Kidney epithelial cell (primary cell): ENCODE results near the gene CCM2L. TPM values are rescaled to one million over a fixed set of nuclear protein-coding genes. Genes with fewer than 3 reads are reported as not detected.

Experiments used
- DNase-seq: peaks from one replicate; pipeline ENCODE4 v3.0.0-alpha.2; 2010; ENCODE audit warnings: low read depth
- H3K27me3 ChIP-seq: 2 replicates; pipeline ENCODE4 v1.6.0; 2011; ENCODE audit warnings: low read length; ENCODE audit not compliant: control insufficient read depth, insufficient read depth
- H3K36me3 ChIP-seq: 2 replicates; pipeline ENCODE4 v1.5.1; 2011; ENCODE audit warnings: low read length; ENCODE audit not compliant: control insufficient read depth, insufficient read depth
- H3K4me3 ChIP-seq: 2 replicates; pipeline ENCODE4 v1.5.1; 2011; ENCODE audit warnings: low read depth, mild to moderate bottlenecking, control low read depth, low read length
- total RNA-seq: library from RNA; depleted of rRNA; stranded (reverse); fragments of >200 nt; gene quantifications from 2 replicates; pipeline ENCODE4 v1.2.3, GENCODE V29; 2015
- TF ChIP-seq, protein P1 (sequence below): IDR thresholded peaks from 2 replicates; pipeline ENCODE4 v1.5.1; 2011; ENCODE audit warnings: mild to moderate bottlenecking, moderate library complexity, low read length, control low read depth, inconsistent platforms; ENCODE audit not compliant: insufficient read depth, poor library complexity, severe bottlenecking

Gene CCM2L
- total RNA-seq, 1 donor from 2014 or later = not detected

DNA sequence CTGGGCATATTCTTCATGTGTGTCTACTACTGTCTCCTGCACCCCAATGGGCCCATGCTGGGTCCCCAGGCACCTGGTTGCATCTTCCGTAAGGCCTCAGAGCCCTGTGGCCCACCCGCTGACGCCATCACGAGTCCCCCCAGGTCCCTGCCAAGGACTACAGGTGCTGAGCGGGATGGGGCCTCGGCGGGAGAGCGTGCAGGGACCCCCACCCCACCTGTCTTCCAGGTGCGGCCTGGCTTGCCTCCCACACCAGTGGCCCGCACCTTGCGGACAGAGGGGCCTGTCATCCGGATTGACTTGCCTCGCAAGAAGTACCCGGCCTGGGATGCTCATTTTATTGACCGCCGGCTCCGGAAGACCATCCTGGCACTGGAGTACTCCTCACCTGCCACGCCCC lies 13.2 kb upstream of the CCM2L start:
- Histone ChIP-seq H3K27me3 (peaks cover 39% of the 10 kb centered on the region), H3K4me3 (no peak overlapping the region), H3K36me3 (no peaks in the 10 kb centered on the region)
- TF ChIP-seq, protein P1, sequence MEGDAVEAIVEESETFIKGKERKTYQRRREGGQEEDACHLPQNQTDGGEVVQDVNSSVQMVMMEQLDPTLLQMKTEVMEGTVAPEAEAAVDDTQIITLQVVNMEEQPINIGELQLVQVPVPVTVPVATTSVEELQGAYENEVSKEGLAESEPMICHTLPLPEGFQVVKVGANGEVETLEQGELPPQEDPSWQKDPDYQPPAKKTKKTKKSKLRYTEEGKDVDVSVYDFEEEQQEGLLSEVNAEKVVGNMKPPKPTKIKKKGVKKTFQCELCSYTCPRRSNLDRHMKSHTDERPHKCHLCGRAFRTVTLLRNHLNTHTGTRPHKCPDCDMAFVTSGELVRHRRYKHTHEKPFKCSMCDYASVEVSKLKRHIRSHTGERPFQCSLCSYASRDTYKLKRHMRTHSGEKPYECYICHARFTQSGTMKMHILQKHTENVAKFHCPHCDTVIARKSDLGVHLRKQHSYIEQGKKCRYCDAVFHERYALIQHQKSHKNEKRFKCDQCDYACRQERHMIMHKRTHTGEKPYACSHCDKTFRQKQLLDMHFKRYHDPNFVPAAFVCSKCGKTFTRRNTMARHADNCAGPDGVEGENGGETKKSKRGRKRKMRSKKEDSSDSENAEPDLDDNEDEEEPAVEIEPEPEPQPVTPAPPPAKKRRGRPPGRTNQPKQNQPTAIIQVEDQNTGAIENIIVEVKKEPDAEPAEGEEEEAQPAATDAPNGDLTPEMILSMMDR = no peak
- no peak for DNase-seq

DNA sequence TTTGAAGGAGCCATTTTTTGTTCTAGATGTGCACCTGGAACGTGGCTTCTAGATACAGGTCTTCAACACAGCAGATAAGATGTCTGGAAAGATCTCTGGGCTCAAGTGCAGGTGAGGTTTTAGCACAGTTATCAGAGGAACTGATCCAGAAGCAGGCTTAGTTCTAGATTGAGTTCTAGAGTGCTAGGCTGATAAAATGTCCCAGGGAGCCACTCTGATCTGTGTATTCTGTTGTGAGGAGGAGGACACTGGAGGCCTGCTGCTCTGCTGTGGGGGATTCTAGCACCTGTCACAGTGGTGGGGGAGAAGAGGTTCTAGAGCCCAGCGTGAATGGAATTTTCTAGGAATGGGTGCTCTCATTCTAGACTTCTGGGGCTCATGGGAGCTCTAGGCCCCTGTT lies 12.0 kb upstream of the CCM2L start:
- peaks cover 31% of the 10 kb centered on the region for H3K27me3 ChIP-seq
- no peak for DNase-seq
- TF ChIP-seq, protein P1 = no peak
- H3K36me3 ChIP-seq = no peaks in the 10 kb centered on the region
- H3K4me3 ChIP-seq = no peak overlapping the region

DNA sequence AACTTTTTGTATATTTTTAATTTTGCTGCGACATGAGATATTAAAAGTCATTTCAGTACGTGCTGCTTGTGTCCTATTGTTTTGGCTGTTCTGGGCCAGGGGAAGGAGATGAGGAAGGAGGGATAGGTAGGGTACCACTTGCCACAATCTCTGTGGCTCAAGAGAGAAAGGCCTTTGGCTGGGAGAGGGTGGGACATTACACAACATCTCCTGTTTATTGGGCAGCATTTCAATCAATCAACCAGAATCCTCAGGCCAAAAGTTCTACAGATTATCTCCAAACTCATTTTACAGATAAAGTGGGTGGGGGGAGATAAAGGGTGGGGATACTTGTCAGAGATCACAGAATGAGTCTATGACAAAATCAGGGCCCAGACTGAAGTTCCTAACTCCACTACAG lies 6.9 kb upstream of the CCM2L start:
- TF ChIP-seq, protein P1 = no peak
- no peaks in the 10 kb centered on the region for H3K36me3 ChIP-seq
- no peak overlapping the region for H3K4me3 ChIP-seq
- DNase-seq = no peak
- H3K27me3 ChIP-seq = peaks cover 4% of the 10 kb centered on the region

DNA sequence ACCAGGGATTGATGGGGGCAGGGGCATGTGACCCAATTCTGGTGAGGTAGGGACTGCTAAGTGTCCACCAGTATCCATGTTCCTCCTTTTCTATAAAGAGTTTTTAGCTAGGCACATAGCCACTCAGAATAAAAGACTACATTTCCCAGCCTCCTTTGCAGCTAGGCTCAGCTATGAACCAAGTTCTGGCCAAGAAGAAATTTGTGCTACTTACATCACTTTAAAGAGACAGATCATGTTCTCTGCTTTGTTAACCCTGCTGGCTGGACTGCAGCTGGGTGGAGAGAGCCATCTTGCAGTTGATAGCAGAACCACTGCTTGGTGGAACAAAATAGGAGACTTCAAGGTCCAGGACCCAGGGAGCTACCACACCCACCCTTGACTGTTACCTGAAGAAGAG lies 5.3 kb upstream of the CCM2L start:
- H3K4me3 ChIP-seq = no peak overlapping the region
- H3K36me3 ChIP-seq = no peaks in the 10 kb centered on the region
- TF ChIP-seq, protein P1 = no peak
- no peaks in the 10 kb centered on the region for H3K27me3 ChIP-seq
- DNase-seq = no peak

DNA sequence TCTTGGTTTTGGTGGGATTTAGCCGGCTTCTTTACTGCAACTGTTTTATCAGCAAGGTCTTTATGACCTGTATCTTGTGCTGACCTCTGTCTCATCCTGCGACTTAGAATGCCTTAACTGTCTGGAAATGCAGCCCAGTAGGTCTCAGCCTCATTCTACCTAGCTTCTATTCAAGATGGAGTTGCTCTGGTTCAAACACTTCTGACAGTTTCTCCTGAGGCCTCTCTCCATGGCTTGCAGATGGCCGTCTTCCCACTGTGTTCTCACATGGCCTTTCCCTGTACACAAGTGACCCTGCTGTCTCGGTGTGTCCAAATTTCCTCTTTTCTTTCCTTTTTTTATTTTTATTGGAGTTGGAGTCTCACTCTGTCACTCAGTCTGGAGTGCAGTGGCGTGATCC lies 4.2 kb upstream of the CCM2L start:
- Histone ChIP-seq H3K36me3 (no peaks in the 10 kb centered on the region), H3K27me3 (peaks cover 3% of the 10 kb centered on the region), H3K4me3 (no peak overlapping the region)
- TF ChIP-seq, protein P1 = no peak
- DNase-seq = no peak

DNA sequence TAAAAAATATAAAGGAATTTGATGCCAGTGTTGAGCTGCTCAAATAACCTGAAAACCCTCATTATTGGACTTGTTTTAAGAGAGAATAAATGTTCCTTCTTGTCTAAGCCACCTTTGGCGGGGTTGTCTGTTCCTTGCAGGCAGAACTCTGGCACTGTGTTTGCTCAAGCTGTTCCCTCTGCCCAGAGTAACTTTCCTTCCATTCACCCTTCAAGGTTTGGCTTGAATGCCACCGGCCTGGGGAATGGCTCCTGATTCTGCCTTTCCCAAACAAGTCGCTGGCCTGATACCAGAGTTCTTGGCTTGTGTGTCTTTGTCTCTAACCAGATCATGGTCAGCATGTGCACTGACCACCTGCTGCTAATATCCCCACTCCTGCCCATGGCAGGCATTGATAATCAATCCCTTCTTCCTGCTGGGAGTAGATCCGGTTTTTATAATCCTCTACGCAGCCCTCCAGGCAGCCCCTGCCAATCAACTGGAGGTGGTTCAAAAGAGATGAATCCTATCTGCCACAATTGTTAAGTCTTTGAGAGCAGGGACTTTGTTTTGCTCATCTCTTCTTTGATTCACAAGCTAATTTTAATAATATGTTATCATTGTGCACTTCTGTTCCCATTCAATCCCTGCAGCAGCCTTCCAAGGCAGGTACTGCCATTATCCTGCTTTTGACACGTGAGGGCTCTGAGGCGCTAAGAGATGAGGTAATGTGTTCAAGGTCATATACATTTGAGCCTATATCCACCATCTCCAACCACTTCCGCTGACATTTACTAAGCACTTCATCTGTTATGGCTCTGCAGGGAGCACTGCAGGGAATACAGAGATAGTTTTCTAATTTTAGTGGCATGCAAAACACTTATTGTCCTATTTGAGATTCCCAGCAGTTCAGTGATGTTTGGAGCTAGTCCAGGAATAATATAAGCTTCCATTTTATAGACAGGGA lies 3.1 kb upstream of the CCM2L start:
- H3K36me3 ChIP-seq = no peaks in the 10 kb centered on the region
- no peak for DNase-seq
- TF ChIP-seq, protein P1 = no peak
- no peak overlapping the region for H3K4me3 ChIP-seq
- H3K27me3 ChIP-seq = peaks cover 3% of the 10 kb centered on the region
